Stimulated activated CD4-positive, alpha-beta T cell treated with anti-CD3 and anti-CD28 coated beads, Interleukin-1b, Interleukin-23, amount 100 ng/mL, for 48 hours (primary cell): ENCODE data around the gene RSPO1.

Source experiments
- DNase-seq: peaks from one replicate; pipeline ENCODE4 v3.0.0-alpha.2; 2020

The RSPO1 gene

DNA sequence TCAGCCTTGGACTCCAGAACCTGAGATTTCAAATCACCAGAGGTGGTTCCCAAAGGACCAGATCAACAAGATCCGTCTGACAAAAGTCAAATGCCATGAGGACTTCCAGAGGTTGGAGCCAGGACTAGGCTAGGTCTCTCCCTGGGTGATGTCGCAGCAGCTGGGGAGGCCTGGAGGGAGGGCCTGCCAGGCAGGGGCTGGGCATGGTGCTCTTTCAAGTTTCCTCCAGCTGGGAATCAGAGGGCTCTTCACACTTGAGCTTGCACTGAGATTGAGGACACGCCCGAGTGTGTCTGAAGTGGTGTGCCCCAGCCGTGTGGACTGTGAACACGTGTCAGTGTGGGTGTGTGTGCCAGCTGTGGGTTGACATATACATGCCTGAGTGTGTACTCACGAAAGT is 21.3 kb upstream of the RSPO1 start:
- DNase-seq = no peak

DNA sequence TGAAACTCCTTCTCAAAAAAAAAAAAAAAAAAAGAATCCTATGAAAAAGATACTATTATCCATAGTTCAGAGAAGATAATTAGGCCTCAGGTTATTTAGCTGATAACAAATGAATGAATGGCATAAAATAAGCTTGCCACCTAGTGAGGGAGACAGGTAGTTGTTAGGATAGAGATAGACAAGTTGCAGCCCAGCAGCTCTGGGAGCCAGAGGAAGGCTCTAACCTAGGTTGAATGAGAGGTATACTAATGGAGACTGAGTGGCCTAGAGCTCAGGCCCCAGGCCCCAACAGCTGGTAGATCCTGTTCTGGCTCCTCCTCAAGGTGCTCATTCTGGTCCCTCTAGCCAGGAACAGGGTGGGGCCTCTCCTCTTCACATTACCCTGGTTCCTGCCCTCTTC is 20.6 kb upstream of the RSPO1 start:
- no peak for DNase-seq

DNA sequence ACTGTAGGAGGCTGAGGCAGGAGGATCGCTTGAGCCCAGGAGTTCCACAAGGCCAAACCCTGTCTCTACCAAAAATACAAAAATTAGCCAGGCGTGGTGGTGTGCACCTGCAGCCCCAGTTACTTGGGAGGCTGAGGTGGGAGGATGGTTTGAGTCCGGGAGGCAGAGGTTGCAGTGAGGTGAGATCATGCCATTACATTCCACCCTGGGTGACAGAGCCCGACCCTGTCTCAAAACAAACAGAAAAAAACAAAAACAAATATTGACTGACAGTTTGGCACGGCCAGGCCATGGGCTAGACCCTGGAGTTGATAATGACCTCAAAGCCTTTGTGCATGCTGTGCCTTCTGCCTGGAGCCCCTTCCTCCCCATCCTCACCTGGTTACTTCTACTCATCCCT is 19.2 kb upstream of the RSPO1 start:
- DNase-seq = no peak

DNA sequence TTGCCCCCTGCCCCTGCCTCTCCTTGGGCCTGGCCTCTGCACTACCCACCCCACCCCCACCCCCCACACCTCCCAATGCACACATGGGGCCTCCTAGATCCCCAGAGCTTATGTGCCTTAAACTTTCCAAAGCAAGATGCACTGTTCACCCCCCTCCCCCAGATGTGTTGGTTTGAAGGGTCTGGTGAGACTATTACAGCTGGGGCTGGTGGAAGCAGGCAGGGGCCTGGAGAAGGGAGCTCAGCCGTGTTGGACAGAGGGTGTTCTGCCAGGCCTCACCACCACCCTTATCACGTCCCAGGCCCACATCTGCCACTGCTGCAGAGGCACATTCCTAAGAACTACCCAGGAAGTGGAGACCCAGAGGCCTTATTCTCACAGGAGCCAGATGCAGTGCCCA is 18.3 kb upstream of the RSPO1 start:
- no peak for DNase-seq

DNA sequence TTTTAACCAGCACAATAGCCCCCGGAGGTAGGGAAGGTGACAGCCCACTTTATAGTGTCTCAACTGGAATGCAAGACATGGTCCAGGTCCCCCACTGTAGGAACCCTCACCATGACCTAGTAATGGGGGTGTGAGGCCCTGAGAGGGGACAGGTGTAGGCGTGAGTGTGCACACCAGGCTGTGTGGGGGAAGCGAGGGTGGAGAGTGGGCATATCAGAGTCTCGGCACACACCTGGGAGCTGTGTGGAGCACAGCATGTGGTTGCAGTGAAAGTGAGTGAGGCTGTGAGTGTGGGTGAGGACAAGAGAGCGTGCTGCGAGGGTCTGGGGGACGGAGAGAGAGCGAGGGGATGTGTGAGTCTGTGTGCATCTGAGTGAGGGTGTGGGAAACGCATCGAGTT is 17.1 kb upstream of the RSPO1 start:
- no peak for DNase-seq

- no peak for DNase-seq
These were observed 16.0 kb upstream of the RSPO1 start for GRCh38 chr1:37650721-37651120.

DNA sequence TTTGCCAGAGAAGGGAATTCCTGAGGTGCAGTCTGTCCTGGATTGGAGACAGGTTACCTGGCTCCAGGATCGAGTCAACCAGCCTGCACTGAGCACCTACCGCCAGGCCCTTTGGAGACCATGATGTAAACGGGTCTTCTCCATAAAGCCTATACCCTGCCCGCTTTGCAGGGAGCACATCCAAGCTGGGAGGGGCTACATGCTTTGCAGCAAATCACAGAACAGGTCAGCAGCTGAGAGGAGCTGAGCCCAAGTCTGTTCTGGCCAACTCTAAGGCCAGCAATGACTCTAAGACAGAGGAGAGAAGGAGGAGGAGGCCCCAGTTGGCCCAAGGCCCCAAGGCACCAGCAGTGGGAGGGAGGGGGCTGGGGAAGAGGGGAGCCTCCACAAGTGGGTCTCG is 15.5 kb upstream of the RSPO1 start:
- DNase-seq = no peak

DNA sequence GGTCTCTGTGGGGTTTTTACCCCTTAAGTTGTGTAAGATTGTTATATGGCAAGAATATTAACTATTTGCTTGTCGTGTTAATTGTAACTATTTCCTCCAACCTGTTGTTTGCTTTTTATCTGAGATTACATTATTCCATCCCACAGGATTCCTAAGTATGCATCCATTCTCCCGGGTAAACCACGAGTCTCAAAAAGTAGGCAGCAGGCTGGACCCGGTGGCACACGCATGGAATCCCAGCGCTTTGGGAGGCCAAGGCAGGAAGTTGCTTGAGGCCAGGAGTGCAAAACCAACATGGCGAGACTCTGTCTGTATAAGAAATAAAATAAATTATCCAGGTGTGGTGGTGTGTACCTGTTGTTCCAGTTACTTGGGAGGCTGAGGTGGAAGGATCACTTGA is 12.6 kb upstream of the RSPO1 start:
- DNase-seq = no peak

- no peak for DNase-seq
These were observed 6.4 kb upstream of the RSPO1 start for GRCh38 chr1:37641059-37641458.

DNA sequence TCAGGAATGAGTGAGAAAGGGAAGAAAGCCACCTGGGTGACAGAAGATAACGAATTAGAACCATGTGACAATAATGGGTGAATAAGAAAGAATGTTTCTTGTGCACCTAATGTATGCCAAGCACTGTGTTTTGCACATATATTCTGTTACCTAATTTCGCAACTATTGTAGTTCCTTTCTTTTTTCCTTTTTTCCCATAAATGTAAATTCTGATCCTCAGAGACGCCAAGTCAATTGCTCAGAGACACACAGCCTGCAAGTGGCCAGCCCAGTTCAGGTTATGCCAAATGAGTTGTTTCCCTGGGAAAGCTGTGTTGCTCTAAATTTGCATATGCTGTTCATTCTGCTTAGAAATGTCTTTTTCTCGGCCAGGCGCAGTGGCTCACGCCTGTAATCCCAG is 1.7 kb upstream of the RSPO1 start:
- DNase-seq = no peak

DNA sequence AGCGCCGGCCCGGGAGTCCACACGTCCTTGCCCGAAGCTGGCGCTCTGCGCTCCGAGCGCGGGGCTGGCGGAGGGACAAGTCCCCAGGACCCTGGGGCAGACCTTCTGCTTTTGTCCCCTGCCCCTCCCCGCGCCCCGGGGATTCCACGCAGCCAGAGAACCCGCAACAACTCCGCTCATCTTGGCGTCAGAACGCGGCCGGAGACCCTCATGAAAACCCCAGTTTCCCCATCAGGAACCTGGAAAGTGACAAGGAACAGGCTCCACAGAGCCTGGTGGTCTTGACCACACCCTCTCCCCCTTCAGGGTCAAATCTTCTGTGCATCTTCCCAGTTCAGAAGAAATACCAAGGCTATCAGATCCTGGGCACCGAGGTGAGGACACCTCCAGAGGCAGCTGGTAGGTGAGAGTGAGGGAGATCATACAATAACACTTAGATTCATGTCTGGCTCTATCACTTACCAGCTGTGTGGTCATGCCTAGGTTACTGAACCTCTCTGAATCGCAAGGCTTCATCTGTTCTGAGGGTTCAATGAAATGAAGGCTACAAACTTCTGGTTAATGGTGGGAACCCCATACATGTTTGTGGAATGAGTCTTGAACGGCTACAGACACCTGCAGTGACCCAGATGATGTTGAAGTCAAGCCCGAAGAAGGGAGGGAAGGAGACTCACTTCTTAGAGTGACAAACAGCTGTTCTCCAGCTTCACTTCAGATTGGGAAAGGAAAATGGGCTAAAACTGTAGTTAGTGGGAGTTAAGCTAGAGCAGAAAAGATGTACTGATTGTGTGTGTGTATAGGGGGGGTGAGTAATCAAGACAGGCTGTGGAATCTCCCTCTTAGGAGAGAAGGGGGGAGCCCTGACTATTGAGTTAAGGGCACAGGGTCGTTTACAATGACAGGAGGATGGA is 555 bp upstream of the RSPO1 start:
- no peak for DNase-seq

DNA sequence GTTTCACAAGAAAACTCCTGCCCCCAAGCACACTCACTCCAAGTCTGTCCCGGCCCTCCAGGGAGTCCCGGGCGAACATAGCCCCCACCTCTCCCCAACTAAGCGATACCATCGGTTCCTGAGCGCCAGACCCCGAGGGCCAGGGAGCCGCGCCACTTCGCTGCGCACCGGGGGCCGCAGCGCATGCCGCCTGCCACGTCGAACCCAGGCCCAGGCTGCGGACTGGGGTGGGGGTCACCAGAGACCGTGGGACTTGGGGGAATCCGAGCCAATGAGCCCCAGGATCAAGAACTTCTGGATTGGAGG is 801 bp downstream of the RSPO1 start:
- DNase-seq = no peak

DNA sequence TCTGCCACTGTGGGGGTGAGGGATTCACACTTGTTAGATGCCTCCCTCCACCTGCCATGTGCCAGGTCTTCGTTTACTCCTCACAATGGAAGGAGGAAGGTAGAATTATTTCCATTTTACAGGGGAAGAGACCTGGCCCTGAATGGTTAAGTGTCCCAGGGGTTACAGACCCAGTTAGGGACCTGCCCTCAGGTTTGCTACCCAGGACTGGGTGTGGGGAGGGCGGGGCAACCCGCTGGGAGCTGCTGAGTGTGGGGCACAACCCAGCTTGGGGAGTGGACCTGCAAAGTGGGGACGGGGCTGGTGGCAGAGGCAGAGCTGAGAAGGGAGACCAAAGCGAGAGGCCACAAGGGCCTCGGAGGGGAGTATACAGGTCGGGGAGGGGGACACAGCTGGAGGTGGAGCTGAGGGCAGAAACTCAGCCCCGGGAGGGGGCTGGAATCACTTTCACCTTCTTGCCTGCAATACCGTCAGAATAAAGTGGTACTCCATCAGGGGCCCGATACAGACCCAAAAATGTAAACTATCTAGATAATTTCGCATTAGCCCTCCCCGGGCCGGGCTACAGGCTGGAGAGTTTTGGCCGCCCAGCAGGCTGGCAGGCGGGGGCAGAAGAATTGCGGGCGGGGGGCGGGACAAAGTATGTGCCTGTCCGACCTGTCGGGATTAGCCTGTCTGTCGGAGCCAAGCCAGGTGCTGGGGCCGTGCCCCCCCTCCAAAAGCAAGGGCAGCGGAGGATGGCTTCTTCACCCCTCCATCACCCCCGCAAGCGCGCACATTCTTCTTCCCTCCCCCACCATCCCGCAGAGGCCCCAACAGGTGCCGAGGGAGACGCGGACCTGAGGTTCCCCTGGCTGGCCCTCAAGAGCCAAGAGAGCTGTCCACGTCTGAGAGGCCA is 1.4 kb downstream of the RSPO1 start:
- no peak for DNase-seq

DNA sequence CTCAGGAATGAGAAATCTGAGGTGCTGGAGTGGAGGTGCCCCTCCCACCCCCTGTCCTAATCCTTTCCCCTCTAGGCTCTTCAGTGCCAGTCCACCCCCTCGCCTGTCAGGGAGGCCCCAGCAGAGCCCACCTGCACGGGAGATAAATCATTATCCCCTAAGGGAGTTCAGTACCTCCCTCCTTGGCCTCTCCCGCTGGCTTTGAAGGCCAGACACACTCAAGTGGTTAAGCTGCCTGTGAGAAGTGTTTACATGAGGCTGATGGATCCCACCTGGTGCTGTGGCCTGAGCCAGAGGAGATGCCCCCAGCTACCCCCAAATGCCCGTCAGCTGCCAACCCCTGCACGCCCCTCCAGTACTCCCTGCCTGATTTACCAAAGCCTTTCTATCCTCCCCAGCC is 3.7 kb downstream of the RSPO1 start:
- no peak for DNase-seq

DNA sequence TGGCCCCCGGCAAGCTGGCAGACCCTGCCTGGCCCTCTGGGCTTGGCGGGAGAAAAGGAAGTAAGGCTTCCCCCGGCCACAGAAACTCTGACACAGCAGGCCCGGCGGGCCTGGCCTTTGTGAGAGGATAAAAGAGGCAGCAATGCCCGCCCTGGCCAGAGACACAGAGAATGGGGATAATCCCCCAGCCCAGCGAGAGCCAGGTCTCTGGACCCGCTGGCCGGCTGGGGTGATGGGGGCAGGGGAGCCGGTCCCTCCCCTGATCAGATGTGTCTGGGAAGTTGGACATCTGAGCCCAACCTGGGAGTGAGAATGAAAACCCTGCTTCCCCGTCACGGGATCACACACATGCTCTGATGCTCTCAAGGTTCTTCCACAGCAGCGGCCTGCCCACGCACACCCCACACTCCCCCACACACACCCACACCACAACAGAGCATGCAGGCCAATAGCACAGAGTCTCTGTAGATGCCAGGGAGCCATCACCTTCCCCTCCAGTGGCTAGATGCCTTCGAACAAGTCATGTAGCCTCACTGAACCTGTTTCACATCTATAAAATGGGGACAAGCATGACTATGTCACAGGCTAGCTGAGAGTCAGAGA is 4.2 kb downstream of the RSPO1 start:
- no peak for DNase-seq

- no peak for DNase-seq
These were observed 4.8 kb downstream of the RSPO1 start for GRCh38 chr1:37629726-37630425.

GRCh38 chr1:37629008-37629407 is 5.7 kb downstream of the RSPO1 start:
- DNase-seq = no peak

- no peak for DNase-seq
These were observed 6.6 kb downstream of the RSPO1 start for GRCh38 chr1:37628026-37628556.

GRCh38 chr1:37622131-37622530 is 12.6 kb downstream of the RSPO1 start:
- DNase-seq = no peak

DNA sequence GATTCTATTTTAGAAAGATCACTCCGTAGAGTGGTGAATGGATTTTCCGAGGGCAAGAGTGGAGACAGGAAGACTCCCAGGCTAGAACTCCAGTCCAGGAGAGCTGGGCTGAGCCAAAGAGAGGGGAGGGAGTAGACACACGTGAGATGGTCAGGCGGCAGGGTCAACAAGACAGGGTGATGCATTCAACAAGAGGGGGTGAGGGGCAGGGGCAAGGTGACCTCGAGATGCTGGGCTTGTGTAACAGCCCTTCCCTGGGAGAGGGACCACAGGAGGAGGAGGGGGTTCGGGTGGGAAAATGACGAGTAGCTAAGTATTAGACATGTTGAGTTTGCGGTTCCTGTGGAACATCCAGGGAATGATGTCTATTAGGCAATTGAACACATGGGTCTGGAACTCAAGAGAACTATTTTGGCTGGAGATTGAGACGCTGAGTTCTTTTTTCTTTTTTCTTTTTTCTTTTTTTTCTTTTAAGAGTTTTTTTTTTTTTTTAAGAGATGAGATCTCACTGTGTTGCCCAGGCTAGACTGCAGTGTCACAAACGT is 13.3 kb downstream of the RSPO1 start:
- DNase-seq = no peak

GRCh38 chr1:37620707-37621106 is 14.0 kb downstream of the RSPO1 start:
- no peak for DNase-seq

DNA sequence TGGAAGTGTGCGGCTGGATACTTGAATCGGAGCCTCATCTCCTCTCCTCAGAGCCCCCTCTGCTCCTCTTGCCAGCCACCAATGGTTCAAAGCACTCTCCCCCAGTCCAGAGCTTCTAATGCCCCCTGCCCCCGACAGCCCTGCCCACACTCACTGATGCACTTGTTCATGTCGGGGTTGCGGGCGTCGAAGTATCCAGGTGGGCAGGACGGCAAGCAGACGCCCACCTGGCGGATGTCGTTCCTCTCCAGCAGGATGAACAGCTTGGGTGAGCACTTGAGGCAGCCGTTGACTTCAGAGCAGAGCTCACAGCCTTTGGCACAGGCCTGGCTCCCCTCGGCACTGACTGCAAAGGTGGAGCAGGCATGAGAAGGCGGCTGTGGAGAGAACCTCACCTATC is 18.4 kb downstream of the RSPO1 start:
- no peak for DNase-seq

DNA sequence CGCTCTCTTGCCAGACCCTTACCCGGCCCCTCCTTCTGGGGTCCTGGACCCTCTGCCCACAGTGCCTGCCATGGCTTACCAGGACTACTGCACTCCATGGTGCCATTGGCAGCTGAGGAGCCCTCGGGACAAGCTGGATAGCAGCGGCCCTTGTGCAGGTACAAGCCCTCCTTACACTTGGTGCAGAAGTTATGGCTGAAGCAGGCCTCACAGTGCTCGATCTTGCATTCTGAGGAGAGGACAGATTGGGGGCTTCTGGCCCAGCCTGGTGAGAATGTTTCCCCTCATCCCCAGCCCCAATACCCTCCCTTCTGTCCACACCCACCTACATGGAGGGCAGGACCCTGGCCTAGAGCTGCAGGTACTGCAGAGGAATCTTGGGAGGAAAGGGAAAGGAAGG is 20.6 kb downstream of the RSPO1 start:
- DNase-seq = no peak
